Activated T-cell treated with anti-CD3 and anti-CD28 coated beads for 24 hours (primary cell): Measurements from ENCODE around the gene ATP2A3.

Experiments used
- DNase-seq: peaks from one replicate; pipeline ENCODE4 v3.0.0-alpha.2; 2020; ENCODE audit warnings: low read depth

Gene ATP2A3

GRCh38 chr17:3926860-3927627, 37.2 kb downstream of the ATP2A3 start:
- DNase-seq: no peak

- DNase-seq: no peak
Measured at GRCh38 chr17:3925684-3926485, 38.4 kb downstream of the ATP2A3 start.

DNA sequence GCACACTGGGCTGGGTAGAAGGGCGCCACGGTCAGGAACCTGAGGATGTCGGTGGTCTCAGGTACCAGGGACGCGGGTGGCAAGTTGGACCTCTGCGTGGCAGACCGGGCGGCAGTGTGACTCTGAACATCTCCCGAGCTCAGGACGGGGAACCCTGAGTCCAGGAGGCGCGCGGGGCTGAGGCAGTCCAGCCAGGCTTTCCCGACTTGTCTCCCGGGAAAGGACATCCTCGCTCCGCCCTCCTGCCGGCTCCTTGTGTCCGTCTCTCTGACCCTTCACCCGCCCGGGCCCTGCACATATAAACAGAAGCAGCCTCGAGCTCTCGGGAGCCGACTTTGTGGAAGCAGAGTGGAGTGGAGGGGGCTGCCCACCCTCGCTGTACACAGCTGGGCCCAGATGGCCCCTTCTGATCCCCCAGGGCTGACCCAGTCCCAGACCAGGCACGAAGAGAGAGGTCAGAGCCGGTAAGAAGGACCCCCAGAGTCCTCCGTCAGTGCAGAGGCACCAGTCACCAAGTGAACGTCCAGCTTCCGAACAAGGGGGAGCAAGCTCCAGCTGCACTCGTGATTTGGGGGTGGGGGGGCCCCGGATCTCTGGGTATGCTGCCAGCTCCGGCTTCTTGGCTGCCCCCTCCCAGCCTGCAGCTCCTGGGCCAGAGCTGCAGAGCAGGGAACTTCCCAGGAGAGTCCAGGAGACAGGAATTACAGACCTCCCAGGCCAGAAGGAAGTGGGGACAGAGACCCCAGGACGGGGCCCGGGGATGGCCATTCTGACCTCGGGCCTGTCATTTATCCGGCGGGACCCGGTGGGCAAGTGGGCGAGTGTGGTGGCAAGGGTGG, 39.5 kb downstream of the ATP2A3 start:
- DNase-seq: no peak

- DNase-seq: no peak
Measured at GRCh38 chr17:3923466-3924190, 40.6 kb downstream of the ATP2A3 start.

- no peak for DNase-seq
Measured at GRCh38 chr17:3922765-3923164, 41.5 kb downstream of the ATP2A3 start.

DNA sequence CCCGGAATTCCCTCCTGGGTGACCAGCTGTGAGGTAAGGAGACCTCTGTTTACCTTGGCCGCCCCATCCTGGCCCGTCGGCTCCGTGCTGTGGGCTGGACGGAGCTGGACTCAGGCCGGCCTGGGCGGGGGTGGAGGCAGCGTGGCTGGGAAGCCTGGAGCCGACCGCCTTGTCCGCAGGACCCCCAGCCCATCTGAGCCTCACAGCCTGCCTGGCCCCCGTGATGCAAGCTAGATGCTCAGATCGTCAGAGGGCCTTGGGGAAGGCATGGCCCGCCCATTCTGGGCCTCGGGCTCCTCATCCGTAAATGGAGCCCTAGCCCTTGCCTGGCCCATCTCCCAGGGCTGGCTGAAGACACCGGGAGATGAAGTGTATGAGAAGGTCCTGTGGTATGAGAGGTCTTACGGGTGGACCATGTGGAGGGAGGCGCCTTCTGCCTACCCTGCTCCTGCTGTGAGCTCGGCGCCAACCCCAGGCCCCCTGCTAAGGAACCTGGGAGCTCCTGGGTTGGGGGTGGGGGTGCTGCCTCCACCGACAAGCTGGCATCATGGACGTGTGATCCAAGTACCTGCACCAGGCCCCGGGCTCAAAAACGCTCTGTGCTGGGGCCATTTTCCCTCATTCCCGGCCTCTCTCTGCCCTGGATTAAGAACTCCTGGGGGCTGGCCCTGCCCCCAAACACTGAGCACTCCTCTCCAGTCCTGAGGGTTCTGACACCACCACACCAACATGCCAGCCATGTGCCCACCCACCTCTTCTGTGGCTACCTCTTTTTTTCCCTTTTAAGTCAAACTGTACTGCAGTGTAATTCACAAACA, 42.5 kb downstream of the ATP2A3 start:
- DNase-seq: no peak

DNA sequence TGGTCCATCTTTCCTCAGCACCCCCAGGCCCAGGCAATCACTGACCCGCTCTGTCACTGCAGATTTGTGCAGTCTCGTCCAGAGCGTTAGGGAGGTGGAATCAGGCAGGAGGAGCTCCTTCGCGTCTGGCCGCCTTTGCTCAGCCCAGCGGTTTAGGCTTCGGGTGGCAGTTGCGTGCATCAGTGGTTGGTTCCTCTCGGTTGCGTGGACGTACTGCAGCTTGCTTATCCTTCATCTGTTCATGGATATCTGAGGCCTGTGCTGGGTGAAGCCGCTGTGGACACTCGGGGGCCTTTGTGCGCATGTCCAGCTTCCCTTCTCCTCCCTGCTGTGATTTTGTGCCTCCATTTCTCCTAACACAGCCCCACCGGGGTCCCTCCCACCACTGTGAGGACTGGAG, 43.2 kb downstream of the ATP2A3 start:
- DNase-seq: no peak

- no peak for DNase-seq
Measured at GRCh38 chr17:3919123-3919624, 45.1 kb downstream of the ATP2A3 start.

DNA sequence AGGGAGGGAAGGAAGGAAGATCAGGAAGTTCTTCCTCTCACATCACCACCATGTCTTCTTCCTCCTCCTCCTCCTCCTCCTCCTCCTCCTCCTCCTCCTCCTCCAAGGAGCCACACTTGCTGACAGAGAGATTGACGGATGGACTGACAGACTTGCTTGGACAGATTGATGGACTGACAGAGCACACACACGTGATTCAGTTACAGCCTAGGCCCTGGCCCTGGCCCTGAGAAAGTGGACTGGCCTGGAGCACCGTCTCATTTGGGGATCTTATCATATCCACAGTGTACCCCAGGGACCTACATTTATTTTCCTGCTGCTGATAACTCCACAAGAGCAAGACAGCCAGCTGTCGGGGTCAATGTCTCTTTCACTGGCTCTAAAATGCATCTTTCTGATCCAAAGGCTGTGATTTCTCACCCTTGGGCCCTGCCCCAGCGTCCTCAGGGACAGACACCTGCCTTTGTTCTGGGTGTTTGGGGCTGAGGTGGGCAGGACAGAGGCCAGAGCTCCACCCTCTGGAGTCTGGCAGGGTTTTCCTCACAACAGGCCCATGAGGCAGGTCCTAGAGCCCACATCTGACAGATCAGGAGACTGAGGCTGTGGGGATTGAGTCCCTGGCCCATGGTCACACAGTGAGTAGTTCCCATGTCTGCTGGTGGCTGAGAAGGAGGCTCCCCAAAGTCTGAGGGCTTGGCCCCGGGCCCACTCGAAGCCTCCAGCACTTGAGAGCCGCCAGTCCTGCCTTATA, 45.7 kb downstream of the ATP2A3 start:
- no peak for DNase-seq

- no peak for DNase-seq
Measured at GRCh38 chr17:3917391-3917931, 46.8 kb downstream of the ATP2A3 start.

DNA sequence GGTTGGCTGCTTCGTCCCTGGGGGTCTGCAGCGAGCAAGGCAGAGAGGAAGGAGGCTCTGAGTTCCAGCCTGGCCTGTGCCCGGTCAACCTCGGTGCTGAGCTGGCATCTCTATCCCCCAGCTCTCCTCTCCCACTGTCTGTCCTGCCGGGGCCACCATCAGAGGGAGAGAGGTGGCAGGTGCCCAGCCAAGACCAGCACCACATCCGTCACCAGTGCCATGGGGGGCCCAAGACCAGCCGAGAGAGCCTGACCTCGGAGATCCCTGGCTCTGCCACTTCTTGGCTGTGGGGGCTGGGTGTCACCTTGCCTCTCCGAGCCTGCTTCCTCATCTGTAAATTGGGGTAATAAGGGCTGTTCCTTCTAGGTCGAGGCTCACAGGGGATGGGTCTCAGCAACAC, 47.4 kb downstream of the ATP2A3 start:
- no peak for DNase-seq

- no peak for DNase-seq
Measured at GRCh38 chr17:3915995-3916696, 48.1 kb downstream of the ATP2A3 start, which contains the start of gene P2RX1. P2RX1 (minus strand) TSS chr17:3916465; CDS start chr17:3916225, 240 bp downstream.

DNA sequence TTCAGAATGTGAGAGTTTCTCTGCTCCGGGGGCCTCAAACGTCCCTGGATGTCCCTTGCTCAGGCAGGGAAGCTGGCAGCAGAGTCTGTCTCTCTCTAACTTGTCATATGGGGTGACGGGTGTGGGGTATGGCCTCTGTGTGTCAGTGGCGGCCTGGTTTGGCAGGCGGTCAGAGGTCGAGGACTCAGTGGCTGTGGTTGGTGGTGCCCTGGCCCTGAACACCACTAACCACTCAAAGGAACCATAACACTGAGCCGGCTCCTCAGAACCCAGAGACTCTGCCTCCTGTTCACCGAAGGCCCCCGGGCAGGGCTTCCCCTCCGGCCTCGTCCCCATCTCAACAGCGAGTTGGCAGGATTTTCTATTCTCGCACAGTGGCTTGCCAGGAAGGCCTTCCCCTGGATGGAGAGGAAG, 48.6 kb downstream of the ATP2A3 start:
- no peak for DNase-seq

DNA sequence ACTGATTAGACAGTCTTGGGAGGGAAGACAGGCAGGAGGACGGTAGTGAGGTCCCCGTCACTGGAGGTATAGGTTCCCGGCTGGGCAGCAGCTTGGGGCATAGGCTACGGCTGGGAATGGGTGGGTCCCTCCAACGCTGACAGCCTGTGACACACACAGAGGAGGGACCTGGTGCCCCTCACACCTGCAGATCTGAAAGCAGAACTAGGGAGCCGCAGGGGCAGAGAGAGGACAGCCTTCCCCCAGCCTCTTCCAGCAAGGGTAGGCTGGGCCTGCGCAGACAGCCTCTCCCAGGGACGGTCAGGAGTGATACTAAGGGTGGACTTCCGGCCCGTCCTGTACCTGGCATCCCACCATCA, 49.9 kb downstream of the ATP2A3 start:
- no peak for DNase-seq

DNA sequence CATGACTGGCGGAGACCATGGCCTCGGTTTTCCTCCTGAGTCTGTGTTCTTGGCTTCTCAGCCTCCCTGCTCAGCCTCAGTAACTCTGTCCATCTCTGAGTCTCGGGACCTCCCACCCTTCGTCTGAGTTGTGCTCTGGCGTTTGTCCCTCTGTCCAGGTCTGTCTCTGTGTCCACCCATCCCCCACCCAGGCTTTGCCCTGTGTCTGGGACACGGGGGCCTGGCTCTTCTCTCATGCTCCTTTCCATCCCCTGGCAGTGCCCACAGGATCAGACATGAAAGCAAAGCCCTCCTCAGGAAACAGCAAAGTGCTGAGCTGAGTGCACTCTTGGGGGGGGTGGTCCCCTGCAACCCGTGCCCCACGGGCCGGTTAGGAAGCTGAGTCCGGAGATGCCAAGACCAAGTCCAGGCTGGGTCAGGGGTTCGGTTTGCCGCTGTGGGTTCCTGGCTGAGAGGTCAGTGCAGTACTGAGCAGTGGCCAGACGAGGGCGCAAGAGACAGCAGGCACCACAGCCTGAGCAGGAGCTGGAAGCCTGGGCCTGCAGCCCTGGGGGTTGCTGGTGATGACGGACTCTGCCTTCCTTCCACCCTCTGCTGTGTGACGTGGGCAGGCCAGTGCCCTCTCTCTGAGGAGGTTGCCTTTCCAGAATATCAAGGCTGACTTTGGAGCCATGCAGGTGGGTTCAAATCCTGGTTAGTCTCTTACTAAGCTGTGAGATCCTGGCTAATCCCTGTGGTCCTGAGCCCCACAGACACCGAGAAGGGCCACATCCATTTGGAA, 50.5 kb downstream of the ATP2A3 start:
- peak; percentile 71 for DNase-seq

GRCh38 chr17:3912827-3913226, 51.4 kb downstream of the ATP2A3 start:
- DNase-seq: no peak

- DNase-seq: peak; percentile 45
Measured at GRCh38 chr17:3911271-3912053, 52.8 kb downstream of the ATP2A3 start.
